Lower lobe of right lung (tissue), 2 donors: ENCODE results near the gene TIA1. TPM values are rescaled to one million over a fixed set of nuclear protein-coding genes. Genes with fewer than 3 reads are reported as not detected.
"Not testable (repeated sequence)": the region's sequence is repeated elsewhere in the genome, so short reads cannot be mapped to it uniquely, and the experiment has no call there.

Experiments used
- ATAC-seq, 2 donors: fragments of 200-7000 bp; cut with Tn5 transposase; one replicate each; pipeline ENCODE4 v1.9.1; 2020 to 2022; ENCODE audit warnings: mild to moderate bottlenecking in 2 of 2, moderate library complexity in 2 of 2
- DNase-seq: peaks from one replicate; pipeline ENCODE4 v3.0.0-alpha.2; 2020
- H3K27ac ChIP-seq: fragments of 200-600 bp; one replicate; pipeline ENCODE4 v1.8.0; 2022
- H3K27me3 ChIP-seq: fragments of 200-600 bp; one replicate; pipeline ENCODE4 v1.8.0; 2022; ENCODE audit warnings: low read depth
- H3K36me3 ChIP-seq: fragments of 200-600 bp; one replicate; pipeline ENCODE4 v1.8.0; 2022; ENCODE audit warnings: mild to moderate bottlenecking
- H3K4me1 ChIP-seq: fragments of 200-600 bp; one replicate; pipeline ENCODE4 v1.8.0; 2022
- H3K4me3 ChIP-seq: fragments of 200-600 bp; one replicate; pipeline ENCODE4 v1.8.0; 2022; ENCODE audit warnings: mild to moderate bottlenecking
- H3K9me3 ChIP-seq: fragments of 200-600 bp; one replicate; pipeline ENCODE4 v1.8.0; 2022
- CTCF ChIP-seq: fragments of 200-600 bp; IDR thresholded peaks from one replicate; pipeline ENCODE4 v1.8.0; 2022; ENCODE audit warnings: antibody characterized with exemption, mild to moderate bottlenecking
- intact Hi-C: fragments of 100-400 bp; cut with DNase I; formaldehyde crosslinking; loops from one replicate; pipeline ENCODE4 v1.11.0; 2022
- total RNA-seq: library from RNA; stranded (reverse); fragmentation: NEBNext Ultra II Directional; extraction: Animal tissue kit (Norgen Biotek cat#: 25700); gene quantifications from one replicate; pipeline ENCODE4 v1.2.1, GENCODE V29; 2021
- donor health status: DM: no; HTN: yes; CAD: no; lungs with severe emphysema.

The TIA1 gene
- total RNA-seq, 1 donor from 2014 or later, result 118 TPM

- no peak for TF ChIP-seq CTCF
- Histone ChIP-seq H3K27ac (no peak overlapping the region), H3K4me1 (no peaks in the 10 kb centered on the region), H3K9me3 (no peaks in the 10 kb centered on the region), H3K4me3 (no peak overlapping the region), H3K27me3 (no peaks in the 10 kb centered on the region), H3K36me3 (peaks cover 33% of the 10 kb centered on the region)
- intact Hi-C loops, result no loop called here
- ATAC-seq (no peak), DNase-seq (no peak)
Observed at GRCh38 chr2:70270323-70270722, 21.9 kb upstream of the TIA1 start.

- H3K27ac ChIP-seq, H3K9me3 ChIP-seq, H3K27me3 ChIP-seq, DNase-seq, H3K4me1 ChIP-seq, ATAC-seq, intact Hi-C loops, H3K4me3 ChIP-seq: not testable (repeated sequence)
- peaks cover 33% of the 10 kb centered on the region for H3K36me3 ChIP-seq
Observed at GRCh38 chr2:70269422-70270302, 21.2 kb upstream of the TIA1 start.

GRCh38 chr2:70266925-70267324, 18.5 kb upstream of the TIA1 start:
- H3K4me1 ChIP-seq, H3K9me3 ChIP-seq, H3K27me3 ChIP-seq, ATAC-seq, intact Hi-C loops, H3K27ac ChIP-seq, H3K4me3 ChIP-seq, DNase-seq: not testable (repeated sequence)
- peaks cover 51% of the 10 kb centered on the region for H3K36me3 ChIP-seq

GRCh38 chr2:70261501-70261900, 13.1 kb upstream of the TIA1 start:
- peaks cover 57% of the 10 kb centered on the region for H3K36me3 ChIP-seq
- no peaks in the 10 kb centered on the region for H3K27me3 ChIP-seq
- H3K4me3 ChIP-seq, result no peak overlapping the region
- peaks cover 39% of the 10 kb centered on the region for H3K4me1 ChIP-seq
- DNase-seq (no peak), ATAC-seq (no peak)
- TF ChIP-seq CTCF, result no peak
- no peak overlapping the region for H3K27ac ChIP-seq
- intact Hi-C loops, result no loop called here
- H3K9me3 ChIP-seq, result no peaks in the 10 kb centered on the region

DNA sequence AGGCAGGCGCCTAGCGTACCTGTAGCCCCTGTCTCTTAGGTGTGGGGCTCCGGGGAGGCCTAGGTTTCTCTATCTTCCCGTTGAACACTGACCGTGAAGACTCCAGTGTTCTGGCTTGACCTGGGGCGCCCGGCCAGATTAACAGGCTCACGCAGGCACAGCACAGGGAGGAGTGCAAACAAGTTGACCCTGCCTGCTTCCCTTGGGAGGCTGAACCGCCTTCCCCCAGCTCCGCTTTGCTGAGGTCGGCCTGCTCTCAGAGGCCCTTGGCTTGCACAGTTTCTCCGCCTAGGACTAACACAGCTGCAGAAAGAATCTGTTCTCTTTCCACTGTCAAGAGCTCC, 10.1 kb upstream of the TIA1 start:
- H3K9me3 ChIP-seq, result no peaks in the 10 kb centered on the region
- peaks cover 34% of the 10 kb centered on the region for H3K36me3 ChIP-seq
- H3K27me3 ChIP-seq, result no peaks in the 10 kb centered on the region
- TF ChIP-seq CTCF, result no peak
- H3K27ac ChIP-seq, result peak overlapping the region; percentile 86
- intact Hi-C loops, result no loop called here
- H3K4me1 ChIP-seq, result peaks cover 39% of the 10 kb centered on the region
- H3K4me3 ChIP-seq, result peak overlapping the region; percentile 93
- DNase-seq, result no peak
- peak; percentile 59 to 61 for ATAC-seq

- no peak for TF ChIP-seq CTCF
- peaks cover 28% of the 10 kb centered on the region for H3K4me1 ChIP-seq
- no peak for ATAC-seq
- peaks cover 11% of the 10 kb centered on the region for H3K36me3 ChIP-seq
- DNase-seq, result no peak
- intact Hi-C loops, result no loop called here
- no peak overlapping the region for H3K4me3 ChIP-seq
- H3K27me3 ChIP-seq, result no peaks in the 10 kb centered on the region
- H3K27ac ChIP-seq, result no peak overlapping the region
- H3K9me3 ChIP-seq, result no peaks in the 10 kb centered on the region
Observed at GRCh38 chr2:70255637-70256314, 7.3 kb upstream of the TIA1 start.
